Hippocampal formation (tissue), 2 donors: ENCODE measurements around the gene PLSCR2.
"Not testable (repeated sequence)": the region's sequence is repeated elsewhere in the genome, so short reads cannot be mapped to it uniquely, and the experiment has no call there.

Experiments
- DNase-seq, 2 donors: peaks; one replicate each; lab custom pipeline; 2025; lab: John Stamatoyannopoulos, UW

PLSCR2 gene

DNA sequence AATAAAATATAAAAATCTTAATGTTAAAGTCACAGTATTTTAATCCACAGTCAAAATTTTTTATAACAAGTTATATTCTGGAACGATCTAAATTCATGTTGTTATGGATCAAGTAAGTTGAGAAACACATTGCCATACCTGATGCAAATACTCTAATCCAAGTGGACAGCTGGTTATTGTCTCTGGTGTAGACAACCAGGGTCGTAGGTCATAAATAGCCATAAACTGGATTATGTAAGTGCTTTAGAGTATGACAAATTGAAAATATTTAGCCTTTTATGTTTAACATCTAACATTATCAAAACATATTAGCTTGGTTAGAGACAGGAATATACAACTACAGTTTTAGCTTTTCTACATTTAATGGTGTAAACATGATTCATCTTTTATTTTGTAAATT lies 53.0 kb downstream of the PLSCR2 start:
- DNase-seq: no peak

DNA sequence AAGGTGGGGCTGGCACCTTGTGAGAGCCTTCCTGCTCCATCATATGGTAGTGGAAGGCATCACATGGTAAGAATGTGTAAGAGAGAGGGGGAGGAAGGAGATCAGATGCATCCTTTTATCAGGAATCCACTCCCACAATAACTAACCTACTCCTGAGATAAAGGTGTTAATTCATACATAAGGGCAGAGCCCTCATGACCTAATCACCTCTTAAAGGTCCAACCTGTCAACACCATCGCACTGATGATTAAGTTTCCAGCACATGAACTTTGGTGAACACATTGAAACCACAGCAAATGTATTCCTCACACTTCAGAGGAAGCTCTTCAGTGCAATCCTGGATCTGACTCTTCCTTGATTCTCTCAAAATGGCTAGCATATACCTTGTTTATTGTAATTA lies 55.4 kb downstream of the PLSCR2 start:
- no peak for DNase-seq

DNA sequence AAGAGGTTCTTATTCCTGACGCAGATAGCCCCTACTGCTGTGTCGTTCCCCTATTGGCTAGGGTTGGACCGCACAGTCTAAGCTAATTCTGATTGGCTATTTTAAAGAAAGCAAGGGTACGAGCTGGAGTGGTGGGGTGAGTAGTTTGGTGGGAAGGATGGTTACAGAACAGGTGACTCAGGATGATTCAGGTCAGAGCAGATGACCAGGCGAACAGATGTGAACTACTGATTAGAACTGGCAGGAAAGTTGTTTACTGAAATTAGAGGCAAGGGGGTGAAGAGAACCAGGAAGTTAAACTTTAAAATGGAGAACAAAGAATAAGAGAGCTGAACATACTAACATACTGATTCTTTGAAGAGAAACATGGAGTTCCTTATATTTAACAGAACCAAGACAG lies 56.6 kb downstream of the PLSCR2 start:
- DNase-seq: not testable (repeated sequence)

DNA sequence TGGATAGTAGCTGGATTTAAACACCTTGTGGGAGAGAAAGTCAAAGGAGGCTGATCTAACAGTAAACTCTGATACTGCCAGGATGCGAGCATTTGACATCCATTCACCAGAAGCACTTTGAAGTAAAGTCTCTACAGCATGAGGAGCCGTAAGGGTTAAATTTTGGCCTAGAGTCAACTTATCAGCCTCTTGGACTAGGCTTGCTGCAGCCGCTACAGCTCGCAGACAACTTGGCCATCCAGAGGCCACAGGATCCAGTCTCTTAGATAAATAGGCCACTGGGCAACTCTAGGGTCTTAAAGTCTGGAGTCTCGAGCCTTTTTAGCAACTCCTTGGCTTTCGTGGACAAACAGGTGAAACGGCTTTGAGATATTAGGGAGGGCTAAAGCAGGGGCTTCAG lies 61.4 kb downstream of the PLSCR2 start:
- no peak for DNase-seq

DNA sequence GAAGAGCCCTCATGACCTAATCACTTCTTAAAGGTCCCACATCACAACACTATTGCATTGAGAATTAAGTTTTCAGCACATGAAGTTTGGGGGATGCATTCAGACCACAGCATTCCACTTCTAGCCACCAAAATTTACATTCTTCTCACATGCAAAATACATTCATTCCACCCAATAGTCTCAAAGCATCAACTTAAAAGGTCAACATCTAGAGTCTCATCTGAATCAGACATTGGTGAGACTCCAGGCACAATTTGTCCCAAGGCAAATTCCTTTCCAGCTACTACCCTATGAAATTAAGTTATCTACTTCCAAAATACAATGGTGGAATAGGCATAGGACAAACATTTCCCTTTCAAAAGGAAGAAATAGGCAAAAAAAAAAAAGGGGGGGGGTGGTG lies 64.9 kb downstream of the PLSCR2 start:
- no peak for DNase-seq

DNA sequence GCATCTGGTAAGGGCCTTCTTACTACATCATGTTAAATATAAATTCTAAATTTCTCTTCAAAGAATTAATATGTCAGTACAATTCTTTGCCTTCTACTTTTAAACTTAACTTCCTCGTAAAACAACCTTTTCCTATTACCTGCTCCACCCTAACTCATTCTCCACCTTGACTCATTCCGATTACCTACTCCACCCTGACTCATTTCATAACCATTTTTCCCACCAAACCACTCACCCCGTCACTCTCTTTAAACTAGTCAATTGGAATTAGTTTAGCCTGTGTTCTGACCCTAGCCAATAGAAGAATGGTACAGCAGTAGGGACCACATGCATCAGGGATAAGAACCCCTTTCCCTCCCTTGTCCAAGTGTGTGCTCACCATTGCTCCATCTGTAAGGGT lies 65.6 kb downstream of the PLSCR2 start:
- DNase-seq: no peak

DNA sequence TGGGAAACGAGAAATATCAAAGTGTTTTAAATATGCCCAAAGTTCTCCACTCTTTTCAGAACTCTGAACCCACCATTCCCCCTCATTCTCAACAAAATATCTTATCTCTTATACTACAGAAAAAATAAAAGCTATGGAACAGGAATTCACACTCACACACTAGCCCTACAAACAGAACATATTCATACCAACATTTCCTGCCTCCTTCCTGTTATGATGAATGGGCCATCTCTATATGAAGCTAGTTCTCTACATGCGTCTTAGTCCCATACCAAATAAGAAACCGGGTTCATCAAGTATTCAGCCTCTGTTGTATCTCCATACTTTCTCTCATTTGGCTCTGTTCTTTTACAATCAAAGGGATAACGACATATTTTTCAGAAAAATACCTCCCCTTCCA lies 72.6 kb downstream of the PLSCR2 start:
- DNase-seq: no peak

DNA sequence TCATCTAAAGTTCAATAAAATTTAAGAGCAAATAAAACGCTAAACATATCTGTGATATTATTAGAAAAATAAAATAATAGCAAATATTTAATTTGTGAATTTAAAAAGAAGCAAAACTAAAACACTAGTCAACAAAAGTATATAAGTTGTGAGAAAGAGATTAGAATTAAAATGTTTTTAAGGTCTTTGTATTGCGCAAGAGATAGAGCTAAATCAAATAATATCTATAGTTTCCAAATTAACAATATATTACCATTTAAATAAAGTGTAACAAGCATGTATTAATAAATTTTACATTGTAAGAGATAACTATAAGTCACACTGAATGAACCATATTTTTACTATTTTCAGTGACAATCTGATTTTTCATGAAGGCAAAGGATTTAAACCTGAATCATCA lies 74.2 kb downstream of the PLSCR2 start:
- DNase-seq: no peak

DNA sequence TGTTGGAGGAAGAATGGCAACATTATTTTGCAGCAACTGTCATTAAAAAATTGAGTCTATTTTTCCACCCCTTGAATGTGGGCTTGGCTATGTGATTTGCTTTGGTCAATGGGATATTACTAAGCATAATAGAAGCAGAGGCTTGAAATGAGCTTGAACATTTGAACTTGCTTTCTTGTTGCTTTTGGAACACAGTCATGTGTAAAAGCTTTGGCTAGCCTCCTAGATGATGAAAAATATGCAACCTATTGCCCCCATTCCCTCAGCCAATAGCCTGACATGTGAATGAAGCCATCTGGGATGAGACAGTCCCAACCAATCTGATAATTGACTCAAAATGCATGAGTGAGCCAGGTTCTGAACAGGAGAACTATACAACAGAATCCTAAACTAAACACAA lies 78.4 kb downstream of the PLSCR2 start:
- DNase-seq: no peak

DNA sequence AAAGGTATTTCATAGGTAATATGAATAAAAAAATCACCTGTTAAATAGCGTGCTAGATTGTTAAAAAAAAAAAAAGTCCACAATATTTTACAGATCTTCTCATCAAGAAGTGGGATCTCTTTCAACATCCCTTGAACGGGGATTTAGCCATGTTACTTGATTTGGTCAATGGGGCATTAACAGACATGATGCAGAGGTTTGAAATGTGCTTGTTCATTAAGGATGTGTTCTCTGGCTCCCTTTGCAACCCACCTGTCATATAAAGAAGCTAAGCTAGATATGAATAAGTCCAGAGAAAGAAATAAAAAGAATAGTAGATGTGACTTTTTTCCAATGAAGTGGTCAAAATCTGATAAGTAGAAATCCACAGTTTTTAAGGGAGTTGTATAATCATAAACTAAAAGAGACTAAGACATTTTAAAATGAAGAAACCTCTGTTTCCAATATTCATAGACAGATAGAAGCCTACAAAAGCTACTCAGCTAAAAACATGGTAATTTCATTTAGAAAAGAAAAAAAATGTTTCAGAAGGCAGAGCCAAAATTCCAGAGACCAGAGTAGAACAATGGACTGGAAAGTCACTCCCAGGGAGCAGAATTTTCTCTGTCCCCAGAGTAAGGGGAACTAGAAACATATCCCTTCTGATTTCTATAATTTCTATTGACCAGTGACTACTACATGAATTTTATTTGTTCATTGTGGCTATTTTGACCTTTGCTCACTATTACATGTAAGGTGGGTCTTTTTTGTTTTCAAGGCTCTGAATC lies 79.2 kb downstream of the PLSCR2 start:
- no peak for DNase-seq

DNA sequence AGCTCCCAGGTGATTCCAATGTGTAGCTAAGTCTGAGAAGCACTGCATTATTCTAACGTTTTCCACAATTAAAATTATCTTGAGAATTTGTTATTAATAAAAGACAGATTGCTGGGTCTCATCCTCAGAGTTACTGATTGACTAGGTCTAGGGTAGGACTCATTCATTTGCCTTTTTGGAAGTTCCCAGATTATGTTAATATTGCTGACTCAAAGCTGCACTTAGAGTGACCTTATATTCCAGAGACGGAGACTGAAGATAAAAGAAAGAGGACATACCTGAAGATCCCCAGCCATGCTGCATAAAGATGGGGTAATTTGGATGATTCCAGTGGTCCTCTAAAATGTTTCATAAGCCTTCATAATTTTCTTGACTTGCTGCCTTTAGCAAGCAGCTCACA lies 81.8 kb downstream of the PLSCR2 start:
- no peak for DNase-seq

DNA sequence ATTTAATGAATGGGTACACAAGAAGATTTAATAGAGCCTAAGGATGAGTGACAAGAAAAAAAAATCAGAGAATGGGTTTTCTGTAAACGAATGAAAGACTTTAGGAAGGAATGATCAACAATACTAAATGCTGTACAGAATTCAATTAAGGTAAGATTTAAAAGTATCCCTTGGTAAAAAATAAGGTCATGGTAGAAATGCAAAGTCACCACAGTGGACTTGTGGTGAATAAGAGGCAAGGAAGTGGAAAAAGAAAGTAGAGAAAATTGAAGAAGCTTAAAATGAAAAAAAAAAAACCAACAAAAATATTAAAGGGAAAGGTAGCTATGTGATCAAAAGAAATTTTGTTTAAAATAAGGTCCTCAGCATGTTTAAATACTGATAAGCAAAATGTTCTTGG lies 82.4 kb downstream of the PLSCR2 start:
- DNase-seq: no peak

DNA sequence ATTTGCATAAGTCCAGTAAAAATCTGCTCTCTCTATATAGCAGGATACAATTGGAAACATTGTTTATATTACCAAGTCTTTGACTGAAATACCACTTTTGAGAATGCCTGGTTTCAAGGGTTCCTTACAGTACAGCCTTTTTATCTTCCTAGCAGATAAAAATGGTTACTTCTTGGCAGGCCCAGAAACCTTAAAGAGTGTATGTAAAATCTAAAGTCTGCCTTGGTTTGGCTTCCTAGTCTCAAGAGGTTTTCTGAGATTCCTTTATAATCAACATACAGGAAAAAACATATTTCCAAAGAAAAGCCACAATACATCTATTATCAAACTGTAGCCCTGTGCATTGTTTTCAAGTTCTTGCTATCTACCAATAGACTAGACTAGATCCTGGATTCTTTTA lies 84.6 kb downstream of the PLSCR2 start:
- no peak for DNase-seq
